Keratinocyte (primary cell): ENCODE measurements around the gene S1PR2.

Experiments used
- CTCF ChIP-seq, 3 experiments: IDR thresholded peaks in 1 of 3; conservative IDR thresholded peaks in 1 of 3; optimal IDR thresholded peaks in 1 of 3; 2 replicates in 2 of 3; 3 replicates in 1 of 3; pipeline versions ENCODE3 to v1.5.1; 2011; ENCODE audit warnings: low read length in 3 of 3, mild to moderate bottlenecking in 3 of 3, moderate library complexity in 2 of 3, control low read depth in 1 of 3, inconsistent platforms in 1 of 3; ENCODE audit not compliant: insufficient read depth in 2 of 3; ENCODE audit errors: extremely low read depth in 1 of 3
- EZH2 ChIP-seq: IDR thresholded peaks from one replicate; pipeline ENCODE4 v1.6.1; 2012; ENCODE audit warnings: inconsistent platforms, mild to moderate bottlenecking, low read length, moderate library complexity

GRCh38 chr19:10205636-10206035 lies 25.5 kb downstream of the S1PR2 start:
- TF ChIP-seq CTCF (optimal IDR thresholded peaks at IDR 0.05 in 1 of 3, IDR thresholded peaks at IDR 0.05 in 1 of 3, conservative IDR thresholded peaks at IDR 0.05 in 1 of 3; ENCODE audit: extremely low read depth in 1 of 3, insufficient read depth in 2 of 3, low read length in 3 of 3): no peak
- TF ChIP-seq EZH2: no peak
